IPS-15b (cell line): ENCODE data around the gene ST8SIA6.
"Not testable (repeated sequence)": the region's sequence is repeated elsewhere in the genome, so short reads cannot be mapped to it uniquely, and the experiment has no call there.

Source experiments
- H3K27me3 ChIP-seq: one replicate; pipeline ENCODE4 v1.6.1; 2013; ENCODE audit warnings: low read length; ENCODE audit not compliant: control insufficient read depth, insufficient read depth
- H3K36me3 ChIP-seq: one replicate; pipeline ENCODE4 v1.6.1; 2013; ENCODE audit warnings: low read length; ENCODE audit not compliant: control insufficient read depth, insufficient read depth
- H3K4me1 ChIP-seq: one replicate; pipeline ENCODE4 v1.6.1; 2013; ENCODE audit warnings: mild to moderate bottlenecking, low read length; ENCODE audit not compliant: control insufficient read depth, insufficient read depth
- H3K4me3 ChIP-seq: one replicate; pipeline ENCODE4 v1.5.1; 2013; ENCODE audit warnings: low read depth, low read length
- H3K9ac ChIP-seq: one replicate; pipeline ENCODE4 v1.6.1; 2013; ENCODE audit warnings: low read depth, mild to moderate bottlenecking, low read length
- H3K9me3 ChIP-seq: one replicate; pipeline ENCODE4 v1.6.1; 2013; ENCODE audit warnings: mild to moderate bottlenecking, low read length; ENCODE audit not compliant: control insufficient read depth, insufficient read depth

ST8SIA6 gene

GRCh38 chr10:17416442-17417211 is 37.8 kb downstream of the ST8SIA6 start:
- Histone ChIP-seq H3K4me1 (no peaks in the 10 kb centered on the region), H3K27me3 (no peaks in the 10 kb centered on the region), H3K36me3 (no peaks in the 10 kb centered on the region), H3K9me3 (no peaks in the 10 kb centered on the region), H3K4me3 (no peak overlapping the region), H3K9ac (no peak overlapping the region)

DNA sequence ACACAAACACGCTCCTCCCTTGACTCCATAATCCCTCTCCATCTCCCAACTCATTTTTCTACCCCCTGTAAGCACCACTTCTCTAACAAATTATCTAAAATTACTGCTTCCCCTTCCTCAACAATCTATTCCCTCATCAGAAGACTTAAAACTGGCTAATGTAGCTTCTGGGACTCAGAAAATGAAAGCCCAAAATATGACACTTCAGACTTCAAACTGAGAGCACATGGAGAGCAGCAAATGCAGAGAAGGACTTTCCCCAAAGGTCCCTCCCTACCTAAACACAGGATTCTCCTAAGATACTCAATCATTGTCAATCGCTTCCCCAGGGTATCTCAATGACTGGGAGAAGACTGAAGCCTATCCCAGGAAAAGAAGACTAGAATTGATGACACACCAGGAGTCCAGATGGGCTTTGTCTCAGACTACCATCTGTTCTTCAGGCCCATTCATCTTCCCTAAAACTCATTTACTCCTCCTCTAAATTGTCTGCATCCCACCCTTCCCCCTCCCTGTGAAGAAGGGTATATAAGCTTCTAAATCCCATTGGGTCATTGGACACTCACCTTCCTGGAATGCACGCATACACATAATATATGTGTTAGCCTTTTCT is 39.2 kb downstream of the ST8SIA6 start:
- no peaks in the 10 kb centered on the region for H3K4me1 ChIP-seq
- H3K9ac ChIP-seq, result no peak overlapping the region
- no peaks in the 10 kb centered on the region for H3K9me3 ChIP-seq
- H3K27me3 ChIP-seq, result no peaks in the 10 kb centered on the region
- no peaks in the 10 kb centered on the region for H3K36me3 ChIP-seq
- no peak overlapping the region for H3K4me3 ChIP-seq

DNA sequence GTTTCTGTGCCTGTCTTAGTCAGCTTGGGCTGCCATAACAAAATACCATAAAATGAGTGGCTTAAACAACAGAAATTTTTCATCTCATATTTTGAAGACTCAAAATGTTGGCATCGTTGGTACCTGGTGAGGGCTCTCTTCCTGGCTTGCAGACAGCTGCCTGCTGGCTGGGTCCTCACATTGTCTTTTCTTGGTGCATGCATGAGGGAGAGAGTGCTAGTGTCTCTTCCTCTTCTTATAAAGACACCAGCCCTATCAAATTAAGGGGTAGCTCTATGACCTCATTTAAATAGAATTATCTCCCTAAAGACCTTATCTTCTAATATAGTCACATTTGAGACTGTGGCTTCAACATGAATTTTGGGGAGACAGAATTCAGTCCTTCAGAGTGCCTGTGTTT is 39.9 kb downstream of the ST8SIA6 start:
- H3K4me3 ChIP-seq, result no peak overlapping the region
- H3K4me1 ChIP-seq, result no peaks in the 10 kb centered on the region
- no peak overlapping the region for H3K9ac ChIP-seq
- no peaks in the 10 kb centered on the region for H3K36me3 ChIP-seq
- H3K9me3 ChIP-seq, result no peaks in the 10 kb centered on the region
- no peaks in the 10 kb centered on the region for H3K27me3 ChIP-seq

GRCh38 chr10:17413876-17414275 is 40.5 kb downstream of the ST8SIA6 start:
- H3K4me1 ChIP-seq, result no peaks in the 10 kb centered on the region
- no peaks in the 10 kb centered on the region for H3K27me3 ChIP-seq
- H3K9me3 ChIP-seq, result no peaks in the 10 kb centered on the region
- no peak overlapping the region for H3K4me3 ChIP-seq
- H3K36me3 ChIP-seq, result no peaks in the 10 kb centered on the region
- H3K9ac ChIP-seq, result no peak overlapping the region

- no peaks in the 10 kb centered on the region for H3K27me3 ChIP-seq
- no peaks in the 10 kb centered on the region for H3K36me3 ChIP-seq
- H3K4me3 ChIP-seq, result no peak overlapping the region
- no peak overlapping the region for H3K9ac ChIP-seq
- H3K9me3 ChIP-seq, result no peaks in the 10 kb centered on the region
- H3K4me1 ChIP-seq, result no peaks in the 10 kb centered on the region
Measured at GRCh38 chr10:17412323-17412722, 42.1 kb downstream of the ST8SIA6 start.

- no peak overlapping the region for H3K4me3 ChIP-seq
- H3K27me3 ChIP-seq, result no peaks in the 10 kb centered on the region
- no peaks in the 10 kb centered on the region for H3K9me3 ChIP-seq
- no peak overlapping the region for H3K9ac ChIP-seq
- H3K36me3 ChIP-seq, result no peaks in the 10 kb centered on the region
- peaks cover 7% of the 10 kb centered on the region for H3K4me1 ChIP-seq
Measured at GRCh38 chr10:17410907-17411306, 43.5 kb downstream of the ST8SIA6 start.

GRCh38 chr10:17409170-17409733 is 45.1 kb downstream of the ST8SIA6 start:
- Histone ChIP-seq H3K9me3 (no peaks in the 10 kb centered on the region), H3K4me1 (peaks cover 15% of the 10 kb centered on the region), H3K4me3 (no peak overlapping the region), H3K9ac (no peak overlapping the region), H3K36me3 (no peaks in the 10 kb centered on the region), H3K27me3 (no peaks in the 10 kb centered on the region)

- H3K9ac ChIP-seq, result no peak overlapping the region
- H3K9me3 ChIP-seq, result no peaks in the 10 kb centered on the region
- H3K4me3 ChIP-seq, result no peak overlapping the region
- peaks cover 15% of the 10 kb centered on the region for H3K4me1 ChIP-seq
- no peaks in the 10 kb centered on the region for H3K27me3 ChIP-seq
- no peaks in the 10 kb centered on the region for H3K36me3 ChIP-seq
Measured at GRCh38 chr10:17407047-17407446, 47.3 kb downstream of the ST8SIA6 start.

DNA sequence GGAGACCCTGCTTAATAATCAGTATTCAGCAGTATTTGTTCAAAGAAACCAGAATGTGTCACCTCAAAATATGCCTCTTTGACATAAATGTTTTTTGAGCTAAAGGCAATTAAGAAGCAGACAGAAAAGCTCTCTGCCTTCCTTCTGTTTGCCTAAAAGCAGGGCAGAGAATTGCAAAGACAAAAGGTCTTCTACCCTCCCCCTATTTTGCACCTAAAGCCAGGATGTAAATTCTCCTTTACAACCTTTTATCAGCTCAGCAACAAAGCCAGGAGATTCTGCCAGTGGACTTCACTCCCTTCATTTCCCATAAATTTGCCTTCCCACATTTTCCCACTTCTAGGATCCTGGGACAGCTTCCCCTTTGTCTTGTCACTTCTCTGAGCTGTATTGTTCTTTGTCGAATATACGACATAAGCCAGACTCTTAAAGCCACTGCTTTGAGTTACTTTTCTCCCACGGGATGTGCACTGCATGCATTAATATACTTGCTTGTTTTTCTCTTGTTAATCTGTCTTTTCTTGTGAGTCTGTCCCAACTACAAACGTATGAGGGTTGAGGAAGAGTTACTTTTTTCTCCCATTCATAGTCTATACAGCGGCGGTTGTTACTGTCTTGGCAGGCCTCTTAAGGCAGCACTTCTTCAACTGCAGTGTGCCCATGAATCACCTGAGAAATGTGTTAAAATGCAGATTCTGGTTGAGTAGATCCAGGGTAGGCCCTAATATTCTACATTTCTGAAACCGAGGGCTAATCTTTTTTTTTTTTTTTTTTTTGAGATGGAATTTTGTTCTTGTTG is 48.2 kb downstream of the ST8SIA6 start:
- no peaks in the 10 kb centered on the region for H3K36me3 ChIP-seq
- peaks cover 15% of the 10 kb centered on the region for H3K4me1 ChIP-seq
- no peak overlapping the region for H3K9ac ChIP-seq
- no peaks in the 10 kb centered on the region for H3K27me3 ChIP-seq
- no peak overlapping the region for H3K4me3 ChIP-seq
- H3K9me3 ChIP-seq, result no peaks in the 10 kb centered on the region

DNA sequence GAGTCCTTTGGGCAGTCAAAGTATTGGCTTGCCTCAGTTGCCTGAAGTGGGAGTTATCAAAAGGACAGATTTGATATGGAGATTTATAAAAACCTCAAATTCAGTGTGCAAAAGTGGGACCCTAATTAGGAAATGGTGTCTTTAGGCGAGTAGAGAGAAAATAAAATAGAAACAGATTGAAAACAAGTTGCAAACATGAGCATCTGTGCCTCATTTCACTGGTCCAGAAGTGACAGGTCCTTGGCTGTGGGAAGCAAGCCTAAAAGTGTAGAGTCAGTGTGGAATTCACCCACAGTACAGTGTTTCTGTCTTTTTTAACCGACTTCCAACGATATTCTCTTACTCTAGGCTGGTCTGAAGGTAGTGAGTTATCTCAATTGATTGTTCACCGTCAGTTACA is 51.2 kb downstream of the ST8SIA6 start:
- H3K9ac ChIP-seq, result no peak overlapping the region
- no peak overlapping the region for H3K4me3 ChIP-seq
- no peaks in the 10 kb centered on the region for H3K36me3 ChIP-seq
- H3K4me1 ChIP-seq, result peaks cover 15% of the 10 kb centered on the region
- no peaks in the 10 kb centered on the region for H3K9me3 ChIP-seq
- no peaks in the 10 kb centered on the region for H3K27me3 ChIP-seq

DNA sequence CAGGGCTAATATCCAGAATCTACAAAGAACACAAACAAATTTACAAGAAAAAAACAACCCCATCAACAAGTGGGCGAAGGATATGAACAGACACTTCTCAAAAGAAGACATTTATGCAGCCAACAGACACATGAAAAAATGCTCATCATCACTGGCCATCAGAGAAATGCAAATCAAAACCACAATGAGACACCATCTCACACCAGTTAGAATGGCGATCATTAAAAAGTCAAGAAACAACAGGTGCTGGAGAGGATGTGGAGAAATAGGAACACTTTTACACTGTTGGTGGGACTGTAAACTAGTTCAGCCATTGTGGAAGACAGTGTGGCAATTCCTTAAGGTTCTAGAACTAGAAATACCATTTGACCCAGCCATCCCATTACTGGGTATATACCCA is 52.4 kb downstream of the ST8SIA6 start:
- not testable (repeated sequence) for H3K9ac ChIP-seq, H3K36me3 ChIP-seq, H3K9me3 ChIP-seq, H3K4me3 ChIP-seq, H3K27me3 ChIP-seq
- H3K4me1 ChIP-seq, result peaks cover 15% of the 10 kb centered on the region
